ENCODE data around the gene GLCE.

GRCh38 chr15:69115031-69115430 is 45.4 kb upstream of the GLCE start:
- TF ChIP-seq POLR2A (IDR thresholded peaks at IDR 0.05): no peak
- no peak for TF ChIP-seq CTCF (IDR thresholded peaks at IDR 0.05)
